ENCODE results near the gene FAAP20. TPM values are rescaled to one million over a fixed set of nuclear protein-coding genes. Genes with fewer than 3 reads are reported as not detected.

Gene FAAP20
- total and polyA plus RNA-seq, 9 of the 15 experiments (the other 6 are each of a cell fraction or from before 2014, with no cell fraction given) = 0.58 to 143 (median 9.9) TPM

- TF ChIP-seq RBM25 (IDR thresholded peaks at IDR 0.05; ENCODE audit: low read depth, low read length, severe bottlenecking) (no peak), SMAD3 (CRISPR knock-in tag; conservative IDR thresholded peaks at IDR 0.05) (no peak), RB1 (IDR thresholded peaks at IDR 0.05; ENCODE audit: low read depth) (no peak), ELK1 (CRISPR knock-in tag; IDR thresholded peaks at IDR 0.05) (no peak), ARHGAP35 (IDR thresholded peaks at IDR 0.05; ENCODE audit: partially characterized antibody) (no peak), RBFOX2 (IDR thresholded peaks at IDR 0.05; ENCODE audit: low read depth, low read length) (peak; percentile 71), SAFB2 (IDR thresholded peaks at IDR 0.05; ENCODE audit: borderline replicate concordance, low read depth, low read length, severe bottlenecking) (no peak), SMARCA5 (IDR thresholded peaks at IDR 0.05) (no peak), ZEB2 (IDR thresholded peaks at IDR 0.05) (no peak), ZNF79 (CRISPR knock-in tag; IDR thresholded peaks at IDR 0.05; ENCODE audit: low read depth) (no peak), ID3 (CRISPR knock-in tag; IDR thresholded peaks at IDR 0.05) (no peak), ID3 (tag; IDR thresholded peaks at IDR 0.05) (peak; percentile 61), NR2F6 (CRISPR knock-in tag; IDR thresholded peaks at IDR 0.05) (no peak), NFE2 (IDR thresholded peaks at IDR 0.05; ENCODE audit: low read depth) (no peak), E2F3 (CRISPR knock-in tag; IDR thresholded peaks at IDR 0.05) (no peak), CHD1 (IDR thresholded peaks at IDR 0.05; ENCODE audit: low read length) (peak; percentile 45), TAF7 (tag; IDR thresholded peaks at IDR 0.05) (no peak), BRCA1 (IDR thresholded peaks at IDR 0.05) (no peak), BRCA1 (CRISPR knock-in tag; IDR thresholded peaks at IDR 0.05) (no peak), GABPA (tag; conservative IDR thresholded peaks at IDR 0.05; ENCODE audit: low read depth) (no peak), ZNF444 (CRISPR knock-in tag; IDR thresholded peaks at IDR 0.05) (no peak), ZNF766 (CRISPR knock-in tag; conservative IDR thresholded peaks at IDR 0.05) (no peak)
Measured at GRCh38 chr1:2189459-2190425, 4.8 kb downstream of the FAAP20 start (continued).
